ENCODE measurements around the gene WDR37.
"Not testable (repeated sequence)": the region's sequence is repeated elsewhere in the genome, so short reads cannot be mapped to it uniquely, and the experiment has no call there.

- TF ChIP-seq CTCF, POLR2A (IDR thresholded peaks at IDR 0.05): not testable (repeated sequence)
These were observed 62.1 kb downstream of the WDR37 start for GRCh38 chr10:1118318-1118717.

Measured in uterus (tissue), 2 donors.